BLaER1 (cell line): Measurements from ENCODE around the gene SPTLC3.

ENCODE experiments used
- H3K27ac ChIP-seq: shearing (Covaris generic); formaldehyde crosslinking; 2 replicates; pipeline ENCODE4 v1.8.1; 2022
- H3K27me3 ChIP-seq: shearing (Covaris generic); formaldehyde crosslinking; 2 replicates; pipeline ENCODE4 v1.8.1; 2022
- H3K36me3 ChIP-seq: shearing (Covaris generic); formaldehyde crosslinking; 2 replicates; pipeline ENCODE4 v1.8.1; 2022
- H3K4me1 ChIP-seq: shearing (Covaris generic); formaldehyde crosslinking; 2 replicates; pipeline ENCODE4 v1.8.1; 2022
- H3K4me2 ChIP-seq: shearing (Covaris generic); formaldehyde crosslinking; 2 replicates; pipeline ENCODE4 v1.8.1; 2022
- H3K4me3 ChIP-seq: shearing (Covaris generic); formaldehyde crosslinking; 2 replicates; pipeline ENCODE4 v1.8.1; 2022
- H3K9ac ChIP-seq: shearing (Covaris generic); formaldehyde crosslinking; 2 replicates; pipeline ENCODE4 v1.8.1; 2022
- H3K9me3 ChIP-seq: shearing (Covaris generic); formaldehyde crosslinking; 2 replicates; pipeline ENCODE4 v1.8.1; 2022
- H4K20me1 ChIP-seq: shearing (Covaris generic); formaldehyde crosslinking; 2 replicates; pipeline ENCODE4 v1.8.1; 2022
- Cebpa-rat ChIP-seq: shearing (Covaris generic); IDR thresholded peaks from 2 replicates; pipeline ENCODE4 v1.8.1; 2022

The SPTLC3 gene

GRCh38 chr20:13042458-13042794, 33.7 kb downstream of the SPTLC3 start:
- Histone ChIP-seq H3K36me3 (no peaks in the 10 kb centered on the region), H3K9me3 (no peaks in the 10 kb centered on the region; the same call in 1 of the 2 replicates), H3K9ac (no peak overlapping the region), H3K4me1 (no peaks in the 10 kb centered on the region), H3K27ac (no peak overlapping the region), H4K20me1 (no peaks in the 10 kb centered on the region), H3K27me3 (no peaks in the 10 kb centered on the region), H3K4me3 (no peak overlapping the region), H3K4me2 (no peak overlapping the region)
- TF ChIP-seq Cebpa-rat: no peak

GRCh38 chr20:13046409-13046808, 37.6 kb downstream of the SPTLC3 start:
- Histone ChIP-seq H3K27ac (no peak overlapping the region), H3K36me3 (peaks cover 4% of the 10 kb centered on the region; the same call in 1 of the 2 replicates), H3K4me3 (no peak overlapping the region), H3K27me3 (no peaks in the 10 kb centered on the region), H3K9ac (no peak overlapping the region), H3K4me2 (no peak overlapping the region), H4K20me1 (no peaks in the 10 kb centered on the region), H3K9me3 (no peaks in the 10 kb centered on the region), H3K4me1 (no peaks in the 10 kb centered on the region)
- no peak for TF ChIP-seq Cebpa-rat

- Histone ChIP-seq H3K4me2 (no peak overlapping the region), H3K27me3 (no peaks in the 10 kb centered on the region), H4K20me1 (no peaks in the 10 kb centered on the region), H3K36me3 (peaks cover 2% of the 10 kb centered on the region; the same call in 1 of the 2 replicates), H3K9ac (no peak overlapping the region), H3K4me1 (no peaks in the 10 kb centered on the region), H3K4me3 (no peak overlapping the region), H3K9me3 (no peaks in the 10 kb centered on the region), H3K27ac (no peak overlapping the region)
- TF ChIP-seq Cebpa-rat: no peak
Measured at GRCh38 chr20:13054011-13054410, 45.2 kb downstream of the SPTLC3 start.

GRCh38 chr20:13058666-13059389, 50.1 kb downstream of the SPTLC3 start:
- H4K20me1 ChIP-seq: no peaks in the 10 kb centered on the region
- no peaks in the 10 kb centered on the region for H3K27me3 ChIP-seq
- no peaks in the 10 kb centered on the region for H3K36me3 ChIP-seq
- H3K4me1 ChIP-seq: no peaks in the 10 kb centered on the region
- no peak overlapping the region for H3K27ac ChIP-seq
- H3K9ac ChIP-seq: no peak overlapping the region
- TF ChIP-seq Cebpa-rat: no peak
- no peaks in the 10 kb centered on the region for H3K9me3 ChIP-seq
- no peak overlapping the region for H3K4me2 ChIP-seq
- no peak overlapping the region for H3K4me3 ChIP-seq

DNA sequence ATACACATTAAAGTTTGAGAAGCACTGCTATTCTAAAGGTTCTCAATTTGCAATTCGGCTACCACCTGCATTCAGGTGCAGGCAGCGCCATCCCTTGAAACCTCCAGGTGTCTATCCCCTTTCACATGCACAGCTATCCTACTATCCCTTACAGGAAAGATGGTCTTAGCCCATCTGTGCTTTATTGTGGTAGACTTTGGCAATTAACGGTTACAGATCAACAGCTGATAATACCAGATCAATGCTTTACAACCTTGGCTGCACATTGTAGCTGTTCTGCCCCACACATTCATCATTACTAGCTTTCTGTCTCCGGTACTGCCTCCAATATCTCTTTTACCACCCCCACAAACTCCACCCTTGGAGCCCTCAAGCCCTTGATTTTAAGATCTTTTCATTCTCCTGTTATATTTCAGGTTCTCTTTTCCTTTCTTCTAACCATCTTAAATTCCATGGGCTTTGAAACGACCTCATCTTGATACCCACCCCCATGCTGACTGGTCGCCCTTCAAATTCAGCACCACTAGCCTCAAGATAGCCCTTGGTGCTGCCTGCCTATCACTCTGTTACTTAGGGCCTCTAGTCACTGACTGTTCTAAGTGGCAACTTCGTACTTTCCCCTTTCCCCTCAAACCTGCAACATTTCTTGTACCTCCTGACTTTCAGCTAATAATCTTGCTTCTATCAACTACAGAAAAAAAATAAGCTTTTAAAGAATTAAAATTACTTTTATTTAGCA, 50.8 kb downstream of the SPTLC3 start:
- Histone ChIP-seq H3K36me3 (no peaks in the 10 kb centered on the region), H3K27ac (no peak overlapping the region), H3K9ac (no peak overlapping the region), H3K9me3 (no peaks in the 10 kb centered on the region), H4K20me1 (no peaks in the 10 kb centered on the region), H3K4me3 (no peak overlapping the region), H3K4me1 (no peaks in the 10 kb centered on the region), H3K4me2 (no peak overlapping the region), H3K27me3 (no peaks in the 10 kb centered on the region)
- TF ChIP-seq Cebpa-rat: no peak

DNA sequence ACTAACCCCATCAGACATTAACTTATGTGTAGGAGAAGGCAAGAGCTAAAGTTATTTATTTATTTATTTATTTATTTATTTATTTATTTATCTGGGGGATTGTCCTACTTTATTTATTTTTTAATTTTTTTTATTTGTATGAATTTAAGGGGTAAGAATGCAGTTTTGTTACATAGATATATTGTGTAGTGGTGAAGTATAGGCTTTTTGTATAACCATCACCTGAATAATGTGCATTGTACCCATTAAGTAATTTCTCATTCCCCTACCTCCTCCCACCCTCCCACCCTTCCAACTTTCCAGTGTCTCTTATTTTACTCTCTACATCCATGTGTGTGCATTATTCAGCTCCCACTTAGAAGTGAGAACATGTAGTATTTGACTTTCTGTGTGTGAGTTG, 51.6 kb downstream of the SPTLC3 start:
- no peak overlapping the region for H3K4me3 ChIP-seq
- no peak for TF ChIP-seq Cebpa-rat
- no peak overlapping the region for H3K27ac ChIP-seq
- no peak overlapping the region for H3K9ac ChIP-seq
- H3K36me3 ChIP-seq: no peaks in the 10 kb centered on the region
- H4K20me1 ChIP-seq: no peaks in the 10 kb centered on the region
- no peaks in the 10 kb centered on the region for H3K9me3 ChIP-seq
- H3K4me1 ChIP-seq: no peaks in the 10 kb centered on the region
- no peaks in the 10 kb centered on the region for H3K27me3 ChIP-seq
- H3K4me2 ChIP-seq: no peak overlapping the region

DNA sequence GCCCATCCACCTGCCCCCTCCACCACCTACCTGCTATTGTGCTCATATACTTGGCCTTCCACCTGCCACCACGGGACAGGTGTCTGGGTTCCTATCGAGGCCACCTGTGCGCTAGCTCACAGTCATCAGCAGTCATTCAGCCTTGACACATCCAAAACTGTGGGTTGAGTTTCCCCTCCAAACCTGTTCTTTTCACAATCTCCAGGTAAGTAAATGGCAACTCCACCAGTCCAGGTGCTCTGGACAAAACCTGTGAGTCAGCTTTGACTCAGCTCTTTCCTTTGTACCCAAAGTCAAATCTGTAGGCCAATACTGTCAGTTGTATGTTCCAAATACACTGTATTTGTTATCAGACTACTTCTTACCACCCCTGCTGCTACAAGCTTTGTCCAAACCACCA, 52.6 kb downstream of the SPTLC3 start:
- H3K36me3 ChIP-seq: no peaks in the 10 kb centered on the region
- H4K20me1 ChIP-seq: no peaks in the 10 kb centered on the region
- no peak for TF ChIP-seq Cebpa-rat
- peaks cover 6% of the 10 kb centered on the region for H3K9me3 ChIP-seq
- no peak overlapping the region for H3K27ac ChIP-seq
- H3K4me3 ChIP-seq: no peak overlapping the region
- no peak overlapping the region for H3K9ac ChIP-seq
- no peak overlapping the region for H3K4me2 ChIP-seq
- no peaks in the 10 kb centered on the region for H3K4me1 ChIP-seq
- H3K27me3 ChIP-seq: no peaks in the 10 kb centered on the region

DNA sequence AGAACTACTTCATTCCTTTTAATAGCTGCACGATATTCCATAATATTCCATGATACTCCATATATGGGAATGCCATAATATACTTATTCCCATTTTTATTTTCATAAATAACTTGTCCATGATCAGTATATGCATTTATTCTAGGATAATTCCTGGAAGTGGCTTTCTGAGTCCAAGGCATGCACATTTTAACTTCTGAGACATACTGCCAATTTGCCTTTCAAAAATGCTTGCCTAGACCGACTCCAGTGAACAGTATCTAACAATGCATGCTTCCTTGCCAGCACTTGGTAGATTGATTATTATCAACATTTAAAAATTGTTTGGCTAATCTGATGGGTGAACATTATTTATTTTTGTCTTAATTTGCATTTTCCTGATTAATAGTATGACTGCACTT, 54.0 kb downstream of the SPTLC3 start:
- no peak for TF ChIP-seq Cebpa-rat
- no peaks in the 10 kb centered on the region for H4K20me1 ChIP-seq
- H3K36me3 ChIP-seq: no peaks in the 10 kb centered on the region
- H3K4me1 ChIP-seq: no peaks in the 10 kb centered on the region
- no peak overlapping the region for H3K4me2 ChIP-seq
- no peak overlapping the region for H3K4me3 ChIP-seq
- no peak overlapping the region for H3K9ac ChIP-seq
- H3K9me3 ChIP-seq: peaks cover 6% of the 10 kb centered on the region
- H3K27me3 ChIP-seq: no peaks in the 10 kb centered on the region
- no peak overlapping the region for H3K27ac ChIP-seq

DNA sequence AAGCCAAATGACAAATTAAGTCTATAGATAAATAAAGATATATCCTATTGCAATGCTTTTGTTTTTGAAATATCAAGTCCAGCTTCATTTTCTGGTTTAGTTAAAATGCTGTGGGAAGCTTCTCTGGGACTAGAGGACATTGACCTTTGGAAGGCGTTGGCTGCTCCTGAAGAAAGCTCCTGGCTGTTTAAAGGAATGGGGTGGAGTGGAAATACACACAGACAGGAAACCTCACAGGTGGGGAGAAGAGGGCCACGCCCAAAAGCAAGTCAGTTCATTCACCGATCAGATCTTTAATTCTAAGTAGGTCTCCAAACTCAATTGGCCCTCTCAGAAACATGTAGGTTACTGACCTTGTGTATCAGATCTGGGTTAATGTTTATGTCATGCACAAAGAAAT, 59.6 kb downstream of the SPTLC3 start:
- H3K27me3 ChIP-seq: no peaks in the 10 kb centered on the region
- peaks cover 6% of the 10 kb centered on the region for H3K9me3 ChIP-seq
- TF ChIP-seq Cebpa-rat: no peak
- no peak overlapping the region for H3K9ac ChIP-seq
- no peaks in the 10 kb centered on the region for H3K4me1 ChIP-seq
- H3K4me2 ChIP-seq: no peak overlapping the region
- no peak overlapping the region for H3K4me3 ChIP-seq
- no peaks in the 10 kb centered on the region for H3K36me3 ChIP-seq
- H4K20me1 ChIP-seq: no peaks in the 10 kb centered on the region
- H3K27ac ChIP-seq: no peak overlapping the region

GRCh38 chr20:13081877-13082276, 73.1 kb downstream of the SPTLC3 start:
- H3K4me1 ChIP-seq: peaks cover 6% of the 10 kb centered on the region
- H3K27me3 ChIP-seq: no peaks in the 10 kb centered on the region
- H4K20me1 ChIP-seq: no peaks in the 10 kb centered on the region
- H3K9me3 ChIP-seq: no peaks in the 10 kb centered on the region
- H3K4me2 ChIP-seq: no peak overlapping the region
- no peak overlapping the region for H3K4me3 ChIP-seq
- no peaks in the 10 kb centered on the region for H3K36me3 ChIP-seq
- H3K9ac ChIP-seq: no peak overlapping the region
- no peak for TF ChIP-seq Cebpa-rat
- H3K27ac ChIP-seq: no peak overlapping the region
